ENCODE measurements around the gene ANKRD44. TPM values are rescaled to one million over a fixed set of nuclear protein-coding genes. Genes with fewer than 3 reads are reported as not detected.

The ANKRD44 gene
- total RNA-seq, 1 donor from 2014 or later: 14.2 TPM

- Mint-ChIP-seq H3K27ac (no peak overlapping the region), H3K36me3 (no peaks in the 10 kb centered on the region), H3K9me3 (no peaks in the 10 kb centered on the region), H3K4me3 (no peak overlapping the region), H3K27me3 (no peaks in the 10 kb centered on the region), H3K4me1 (ENCODE audit: unreplicated experiment) (peaks cover 5% of the 10 kb centered on the region)
- DNase-seq (ENCODE audit: extremely low spot score, unreplicated experiment): no peak
- TF ChIP-seq, protein P1, sequence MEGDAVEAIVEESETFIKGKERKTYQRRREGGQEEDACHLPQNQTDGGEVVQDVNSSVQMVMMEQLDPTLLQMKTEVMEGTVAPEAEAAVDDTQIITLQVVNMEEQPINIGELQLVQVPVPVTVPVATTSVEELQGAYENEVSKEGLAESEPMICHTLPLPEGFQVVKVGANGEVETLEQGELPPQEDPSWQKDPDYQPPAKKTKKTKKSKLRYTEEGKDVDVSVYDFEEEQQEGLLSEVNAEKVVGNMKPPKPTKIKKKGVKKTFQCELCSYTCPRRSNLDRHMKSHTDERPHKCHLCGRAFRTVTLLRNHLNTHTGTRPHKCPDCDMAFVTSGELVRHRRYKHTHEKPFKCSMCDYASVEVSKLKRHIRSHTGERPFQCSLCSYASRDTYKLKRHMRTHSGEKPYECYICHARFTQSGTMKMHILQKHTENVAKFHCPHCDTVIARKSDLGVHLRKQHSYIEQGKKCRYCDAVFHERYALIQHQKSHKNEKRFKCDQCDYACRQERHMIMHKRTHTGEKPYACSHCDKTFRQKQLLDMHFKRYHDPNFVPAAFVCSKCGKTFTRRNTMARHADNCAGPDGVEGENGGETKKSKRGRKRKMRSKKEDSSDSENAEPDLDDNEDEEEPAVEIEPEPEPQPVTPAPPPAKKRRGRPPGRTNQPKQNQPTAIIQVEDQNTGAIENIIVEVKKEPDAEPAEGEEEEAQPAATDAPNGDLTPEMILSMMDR (conservative IDR thresholded peaks at IDR 0.05): no peak
Measured at GRCh38 chr2:197340591-197340990, 30.0 kb upstream of the ANKRD44 start.

- DNase-seq (ENCODE audit: extremely low spot score, unreplicated experiment): no peak
- Mint-ChIP-seq H3K36me3 (no peaks in the 10 kb centered on the region), H3K27ac (no peak overlapping the region), H3K4me1 (ENCODE audit: unreplicated experiment) (peaks cover 5% of the 10 kb centered on the region), H3K27me3 (no peaks in the 10 kb centered on the region), H3K9me3 (no peaks in the 10 kb centered on the region), H3K4me3 (no peak overlapping the region)
- TF ChIP-seq, protein P1 (conservative IDR thresholded peaks at IDR 0.05): no peak
Measured at GRCh38 chr2:197339496-197340220, 29.1 kb upstream of the ANKRD44 start.

DNA sequence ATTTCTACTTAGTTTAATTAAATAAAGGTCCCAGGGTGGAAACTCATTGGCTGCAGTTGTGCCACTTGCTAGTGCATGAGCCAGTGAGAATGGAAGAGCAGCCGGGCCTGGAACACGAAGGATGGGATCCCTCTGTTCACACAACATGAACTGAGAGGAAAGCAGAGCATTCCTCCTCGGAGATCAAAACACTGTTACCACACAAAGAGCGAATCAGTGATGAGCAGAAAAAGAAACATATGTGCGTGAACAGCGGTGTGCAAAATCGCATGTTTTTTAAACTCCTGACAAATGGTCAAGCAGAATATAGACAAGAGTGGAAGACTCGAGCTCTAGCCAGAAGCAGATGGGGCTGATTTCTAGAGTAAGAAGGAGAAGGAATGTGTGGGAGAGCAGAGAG lies 28.4 kb upstream of the ANKRD44 start:
- H3K4me1 Mint-ChIP-seq (ENCODE audit: unreplicated experiment): peaks cover 5% of the 10 kb centered on the region
- no peaks in the 10 kb centered on the region for H3K27me3 Mint-ChIP-seq
- TF ChIP-seq, protein P1 (conservative IDR thresholded peaks at IDR 0.05): no peak
- H3K9me3 Mint-ChIP-seq: no peaks in the 10 kb centered on the region
- no peak for DNase-seq (ENCODE audit: extremely low spot score, unreplicated experiment)
- no peak overlapping the region for H3K4me3 Mint-ChIP-seq
- H3K27ac Mint-ChIP-seq: no peak overlapping the region
- H3K36me3 Mint-ChIP-seq: no peaks in the 10 kb centered on the region

GRCh38 chr2:197332641-197333040 lies 22.1 kb upstream of the ANKRD44 start:
- Mint-ChIP-seq H3K27me3 (no peaks in the 10 kb centered on the region), H3K4me3 (no peak overlapping the region), H3K9me3 (no peaks in the 10 kb centered on the region), H3K4me1 (ENCODE audit: unreplicated experiment) (no peaks in the 10 kb centered on the region), H3K27ac (no peak overlapping the region), H3K36me3 (no peaks in the 10 kb centered on the region)
- TF ChIP-seq, protein P1 (conservative IDR thresholded peaks at IDR 0.05): no peak
- DNase-seq (ENCODE audit: extremely low spot score, unreplicated experiment): no peak

- no peak for DNase-seq (ENCODE audit: extremely low spot score, unreplicated experiment)
Measured at GRCh38 chr2:197328461-197328860, 17.9 kb upstream of the ANKRD44 start.

More at GRCh38 chr2:197328461-197328860, 17.9 kb upstream of the ANKRD44 start:
- Mint-ChIP-seq H3K9me3 (no peaks in the 10 kb centered on the region), H3K4me3 (no peak overlapping the region), H3K36me3 (no peaks in the 10 kb centered on the region), H3K27ac (no peak overlapping the region), H3K27me3 (no peaks in the 10 kb centered on the region), H3K4me1 (ENCODE audit: unreplicated experiment) (no peaks in the 10 kb centered on the region)
- TF ChIP-seq, protein P1 (conservative IDR thresholded peaks at IDR 0.05): no peak
